ACC112 (cell line): Measurements from ENCODE around the gene FAM217A.

ENCODE experiments used
- H2AFZ ChIP-seq: fragments of 200-600 bp; sonication (generic); one replicate; pipeline ENCODE4 v1.6.0; 2017; ENCODE audit warnings: antibody characterized with exemption, low read length; ENCODE audit not compliant: unreplicated experiment
- H3K27ac ChIP-seq: fragments of 200-600 bp; sonication (generic); 2 replicates; pipeline ENCODE4 v1.5.1; 2014; ENCODE audit warnings: low read depth, mild to moderate bottlenecking, antibody characterized with exemption, low read length, moderate library complexity
- H3K27me3 ChIP-seq: fragments of 200-600 bp; sonication (generic); 2 replicates; pipeline ENCODE4 v1.6.1; 2014; ENCODE audit warnings: mild to moderate bottlenecking, antibody characterized with exemption, low read length, moderate library complexity, mixed read lengths; ENCODE audit not compliant: insufficient read depth
- H3K36me3 ChIP-seq: fragments of 200-600 bp; sonication (generic); 2 replicates; pipeline ENCODE4 v1.6.1; 2016; ENCODE audit warnings: mild to moderate bottlenecking, antibody characterized with exemption, low read length, moderate library complexity, mixed read lengths; ENCODE audit not compliant: insufficient read depth
- H3K4me1 ChIP-seq: fragments of 200-600 bp; sonication (generic); one replicate; pipeline ENCODE4 v1.6.1; 2016; ENCODE audit warnings: low read length, mixed read lengths; ENCODE audit not compliant: insufficient read depth, unreplicated experiment, control insufficient read depth
- H3K4me3 ChIP-seq: fragments of 200-600 bp; sonication (generic); 2 replicates; pipeline ENCODE4 v1.5.1; 2014; ENCODE audit warnings: mild to moderate bottlenecking, low read depth, low read length
- H3K79me2 ChIP-seq: fragments of 200-600 bp; sonication (generic); one replicate; pipeline ENCODE4 v1.6.0; 2016; ENCODE audit warnings: low read length; ENCODE audit not compliant: control insufficient read depth, unreplicated experiment, insufficient read depth

Gene FAM217A

GRCh38 chr6:4021854-4022695, 56.9 kb downstream of the FAM217A start:
- H2AFZ ChIP-seq, result peak overlapping the region; percentile 26
- peaks cover 69% of the 10 kb centered on the region for H3K79me2 ChIP-seq
- H3K36me3 ChIP-seq, result no peaks in the 10 kb centered on the region
- peak overlapping the region; percentile 74 for H3K27ac ChIP-seq
- H3K4me3 ChIP-seq, result peak overlapping the region; percentile 90
- H3K4me1 ChIP-seq, result peaks cover 21% of the 10 kb centered on the region
- no peaks in the 10 kb centered on the region for H3K27me3 ChIP-seq

GRCh38 chr6:4021133-4021853, 57.6 kb downstream of the FAM217A start:
- Histone ChIP-seq H3K36me3 (no peaks in the 10 kb centered on the region), H3K4me1 (peaks cover 18% of the 10 kb centered on the region), H2AFZ (peak overlapping the region; percentile 72), H3K27ac (peak overlapping the region; percentile 74), H3K27me3 (no peaks in the 10 kb centered on the region), H3K79me2 (peaks cover 66% of the 10 kb centered on the region), H3K4me3 (peak overlapping the region; percentile 90)

GRCh38 chr6:4020822-4021132, 58.2 kb downstream of the FAM217A start:
- H3K36me3 ChIP-seq, result no peaks in the 10 kb centered on the region
- peak overlapping the region; percentile 72 for H2AFZ ChIP-seq
- peaks cover 21% of the 10 kb centered on the region for H3K4me1 ChIP-seq
- H3K79me2 ChIP-seq, result peaks cover 69% of the 10 kb centered on the region
- peak overlapping the region; percentile 90 for H3K4me3 ChIP-seq
- no peaks in the 10 kb centered on the region for H3K27me3 ChIP-seq
- peak overlapping the region; percentile 74 for H3K27ac ChIP-seq

GRCh38 chr6:4018924-4019236, 60.1 kb downstream of the FAM217A start:
- peak overlapping the region; percentile 94 for H2AFZ ChIP-seq
- peak overlapping the region; percentile 97 for H3K4me3 ChIP-seq
- 0 out of 2 replicates have a peak, but pooled peaks cover 4% of the 10 kb centered on the region for H3K36me3 ChIP-seq
- peak overlapping the region; percentile 82 for H3K27ac ChIP-seq
- H3K27me3 ChIP-seq, result no peaks in the 10 kb centered on the region
- H3K79me2 ChIP-seq, result peaks cover 68% of the 10 kb centered on the region
- H3K4me1 ChIP-seq, result peaks cover 24% of the 10 kb centered on the region
